ENCODE results near the gene CENPM. TPM values are rescaled to one million over a fixed set of nuclear protein-coding genes. Genes with fewer than 3 reads are reported as not detected.
"Not testable (repeated sequence)": the region's sequence is repeated elsewhere in the genome, so short reads cannot be mapped to it uniquely, and the experiment has no call there.

CENPM gene
- total RNA-seq, 1 donor from 2014 or later = 3.3 TPM

DNA sequence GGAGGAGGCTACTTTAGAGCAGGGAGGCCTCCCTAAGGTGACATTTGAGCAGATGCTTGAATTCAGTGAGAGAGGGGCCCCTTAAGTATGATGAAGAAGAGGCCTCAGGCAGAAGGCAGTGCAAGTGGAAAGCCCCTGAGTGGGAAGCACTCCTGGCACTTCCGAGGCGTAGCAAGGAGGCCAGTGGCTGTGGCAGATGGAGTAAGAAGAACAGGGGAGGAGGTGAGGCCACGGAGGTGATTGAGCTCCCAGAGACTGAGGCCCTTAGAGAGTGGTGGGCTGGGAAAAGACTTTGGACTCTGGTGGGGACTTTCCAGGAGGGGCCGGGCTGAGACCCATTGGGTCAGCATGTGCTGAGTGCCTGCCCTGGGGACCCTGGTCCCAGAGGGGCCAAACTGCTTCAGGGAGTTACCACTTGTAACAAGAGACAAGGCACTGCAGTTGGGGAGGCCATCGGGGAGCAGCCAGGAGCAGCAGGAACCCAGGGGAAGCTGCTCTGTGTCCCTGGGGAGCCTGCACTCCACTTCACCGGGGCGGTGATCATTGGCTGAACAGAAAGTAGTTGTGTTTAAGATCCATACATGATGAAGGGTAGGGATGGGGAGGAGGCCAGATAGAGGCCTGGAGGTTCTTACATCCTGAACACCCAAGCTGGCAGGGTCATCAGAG lies 2.5 kb upstream of the CENPM start:
- no peak for DNase-seq (ENCODE audit: low spot score)
- Mint-ChIP-seq H3K9me3 (ENCODE audit: low read depth) (no peaks in the 10 kb centered on the region), H3K36me3 (ENCODE audit: low read depth) (no peaks in the 10 kb centered on the region), H3K4me1 (ENCODE audit: low read depth) (peaks cover 8% of the 10 kb centered on the region), H3K27me3 (ENCODE audit: low read depth) (no peaks in the 10 kb centered on the region), H3K4me3 (ENCODE audit: unreplicated experiment) (no peak overlapping the region), H3K27ac (ENCODE audit: unreplicated experiment) (no peak overlapping the region)
- TF ChIP-seq, protein P1, sequence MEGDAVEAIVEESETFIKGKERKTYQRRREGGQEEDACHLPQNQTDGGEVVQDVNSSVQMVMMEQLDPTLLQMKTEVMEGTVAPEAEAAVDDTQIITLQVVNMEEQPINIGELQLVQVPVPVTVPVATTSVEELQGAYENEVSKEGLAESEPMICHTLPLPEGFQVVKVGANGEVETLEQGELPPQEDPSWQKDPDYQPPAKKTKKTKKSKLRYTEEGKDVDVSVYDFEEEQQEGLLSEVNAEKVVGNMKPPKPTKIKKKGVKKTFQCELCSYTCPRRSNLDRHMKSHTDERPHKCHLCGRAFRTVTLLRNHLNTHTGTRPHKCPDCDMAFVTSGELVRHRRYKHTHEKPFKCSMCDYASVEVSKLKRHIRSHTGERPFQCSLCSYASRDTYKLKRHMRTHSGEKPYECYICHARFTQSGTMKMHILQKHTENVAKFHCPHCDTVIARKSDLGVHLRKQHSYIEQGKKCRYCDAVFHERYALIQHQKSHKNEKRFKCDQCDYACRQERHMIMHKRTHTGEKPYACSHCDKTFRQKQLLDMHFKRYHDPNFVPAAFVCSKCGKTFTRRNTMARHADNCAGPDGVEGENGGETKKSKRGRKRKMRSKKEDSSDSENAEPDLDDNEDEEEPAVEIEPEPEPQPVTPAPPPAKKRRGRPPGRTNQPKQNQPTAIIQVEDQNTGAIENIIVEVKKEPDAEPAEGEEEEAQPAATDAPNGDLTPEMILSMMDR (IDR thresholded peaks at IDR 0.05) = no peak

DNA sequence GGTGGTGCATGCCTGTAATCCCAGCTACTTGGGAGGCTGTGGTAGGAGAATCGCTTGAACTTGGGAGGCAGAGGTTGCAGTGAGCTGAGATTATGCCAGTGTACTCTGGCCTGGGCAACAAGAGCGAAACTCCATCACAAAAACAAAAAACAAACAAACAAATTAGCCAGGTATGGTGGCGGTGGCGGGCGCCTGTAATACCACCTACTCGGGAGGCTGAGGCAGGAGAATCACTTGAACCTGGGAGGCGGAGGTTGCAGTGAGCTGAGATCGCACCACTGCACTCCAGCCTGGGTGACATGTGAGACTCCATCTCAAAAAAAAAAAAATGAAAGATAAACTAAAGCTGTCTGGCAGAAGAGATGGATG lies 2.0 kb upstream of the CENPM start:
- DNase-seq (ENCODE audit: low spot score); H3K27me3 Mint-ChIP-seq (ENCODE audit: low read depth); H3K9me3 Mint-ChIP-seq (ENCODE audit: low read depth); H3K4me3 Mint-ChIP-seq (ENCODE audit: unreplicated experiment); H3K36me3 Mint-ChIP-seq (ENCODE audit: low read depth); H3K4me1 Mint-ChIP-seq (ENCODE audit: low read depth); H3K27ac Mint-ChIP-seq (ENCODE audit: unreplicated experiment): not testable (repeated sequence)

DNA sequence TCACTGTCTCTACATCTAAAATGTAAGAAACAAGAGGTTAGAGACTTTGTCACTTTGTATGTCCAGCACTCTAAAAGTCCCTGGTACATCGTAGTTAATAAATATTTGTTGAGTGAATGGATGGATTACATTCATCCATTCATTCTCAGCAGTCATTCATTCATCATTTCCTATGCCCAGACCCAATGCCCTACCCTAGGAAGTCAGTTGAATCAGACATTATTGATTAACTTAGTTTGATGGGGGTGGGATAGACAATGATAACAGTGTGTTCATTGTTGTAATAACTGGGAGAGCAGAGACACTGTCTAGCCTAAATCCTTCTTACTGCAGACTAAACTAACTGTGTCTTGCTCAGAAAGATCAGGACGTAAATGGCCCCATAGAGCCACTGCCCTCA lies 1.2 kb upstream of the CENPM start:
- no peak for DNase-seq (ENCODE audit: low spot score)
- Mint-ChIP-seq H3K27me3 (ENCODE audit: low read depth) (no peaks in the 10 kb centered on the region), H3K36me3 (ENCODE audit: low read depth) (no peaks in the 10 kb centered on the region), H3K4me1 (ENCODE audit: low read depth) (peaks cover 8% of the 10 kb centered on the region), H3K27ac (ENCODE audit: unreplicated experiment) (no peak overlapping the region), H3K9me3 (ENCODE audit: low read depth) (no peaks in the 10 kb centered on the region), H3K4me3 (ENCODE audit: unreplicated experiment) (no peak overlapping the region)
- TF ChIP-seq, protein P1 (IDR thresholded peaks at IDR 0.05) = no peak

DNA sequence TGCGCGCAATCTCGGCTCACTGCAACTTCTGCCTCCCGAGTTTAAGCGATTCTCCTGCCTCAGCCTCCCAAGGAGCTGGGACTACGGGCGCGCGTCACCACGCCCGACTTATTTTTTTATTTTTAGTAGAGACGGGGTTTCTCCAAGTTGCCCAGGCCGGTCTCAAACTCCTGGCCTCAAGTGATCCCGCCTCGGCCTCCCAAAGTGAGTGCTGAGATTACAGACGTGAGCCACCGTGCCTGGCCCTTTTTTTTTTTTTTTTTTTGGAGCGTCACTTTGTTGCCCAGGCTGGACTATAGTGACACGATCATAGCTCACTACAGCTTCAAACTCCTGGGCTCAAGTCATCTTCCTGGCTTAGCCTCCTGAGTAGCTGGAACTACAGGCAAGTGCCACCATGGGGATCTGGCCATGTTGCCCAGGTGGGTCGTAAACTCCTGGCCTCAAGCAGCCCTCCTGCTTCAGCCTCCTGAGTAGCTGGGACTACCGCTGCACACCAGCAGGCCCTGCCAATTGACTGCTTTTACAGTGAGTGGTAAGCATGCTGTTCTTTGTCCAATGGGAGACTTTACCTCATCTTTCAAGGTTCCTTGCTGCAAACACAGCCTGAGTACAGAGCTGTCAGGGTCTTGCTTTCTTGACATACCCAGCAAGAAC lies 600 bp upstream of the CENPM start:
- no peak for DNase-seq (ENCODE audit: low spot score)
- no peaks in the 10 kb centered on the region for H3K36me3 Mint-ChIP-seq (ENCODE audit: low read depth)
- TF ChIP-seq, protein P1 (IDR thresholded peaks at IDR 0.05) = no peak
- no peaks in the 10 kb centered on the region for H3K9me3 Mint-ChIP-seq (ENCODE audit: low read depth)
- no peaks in the 10 kb centered on the region for H3K27me3 Mint-ChIP-seq (ENCODE audit: low read depth)
- H3K27ac Mint-ChIP-seq (ENCODE audit: unreplicated experiment) = no peak overlapping the region
- H3K4me3 Mint-ChIP-seq (ENCODE audit: unreplicated experiment) = peak overlapping the region; percentile 82
- peaks cover 8% of the 10 kb centered on the region for H3K4me1 Mint-ChIP-seq (ENCODE audit: low read depth)

DNA sequence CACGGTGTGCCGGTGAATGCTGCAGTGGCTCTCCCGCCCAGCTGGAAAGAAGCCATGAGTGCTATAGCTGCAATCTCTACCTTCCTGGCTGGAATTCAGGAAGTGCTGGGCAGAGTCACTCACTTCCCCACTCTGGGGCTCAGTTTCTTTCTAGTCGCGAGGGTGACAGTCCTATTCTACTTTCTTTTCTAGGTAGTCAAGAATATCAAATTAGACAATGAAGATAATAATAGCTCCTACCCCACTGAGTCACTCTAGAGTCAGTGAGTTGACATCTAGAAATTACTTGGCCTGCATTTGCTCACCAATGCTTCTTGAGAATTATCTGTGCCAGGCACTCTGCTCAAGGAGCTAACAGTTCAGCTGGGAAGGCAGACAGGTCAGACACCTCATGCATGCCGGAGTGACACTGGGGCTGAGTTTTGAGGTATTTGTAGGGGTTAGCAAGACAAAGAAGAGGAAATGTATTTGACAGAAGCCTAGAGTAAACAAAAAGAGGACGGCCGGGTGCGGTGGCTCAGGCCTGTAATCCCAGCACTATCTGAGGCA lies 3.2 kb downstream of the CENPM start:
- Mint-ChIP-seq H3K9me3 (ENCODE audit: low read depth) (no peaks in the 10 kb centered on the region), H3K4me3 (ENCODE audit: unreplicated experiment) (no peak overlapping the region), H3K4me1 (ENCODE audit: low read depth) (peaks cover 18% of the 10 kb centered on the region), H3K36me3 (ENCODE audit: low read depth) (no peaks in the 10 kb centered on the region), H3K27me3 (ENCODE audit: low read depth) (no peaks in the 10 kb centered on the region), H3K27ac (ENCODE audit: unreplicated experiment) (no peak overlapping the region)
- TF ChIP-seq, protein P1 (IDR thresholded peaks at IDR 0.05) = no peak
- no peak for DNase-seq (ENCODE audit: low spot score)
